Astrocyte (in vitro differentiated cells and primary cell): ENCODE measurements around the gene TOP3A.

ENCODE experiments used
- EZH2 ChIP-seq: IDR thresholded peaks from 2 replicates; pipeline ENCODE4 v1.6.1; 2012; ENCODE audit warnings: mild to moderate bottlenecking, low read length, inconsistent platforms; ENCODE audit not compliant: insufficient read depth
- TF ChIP-seq, protein P1 (sequence below): IDR thresholded peaks from 2 replicates; pipeline ENCODE4 v1.5.1; 2011; ENCODE audit warnings: low read depth, mild to moderate bottlenecking, inconsistent platforms, low read length, moderate library complexity; ENCODE audit not compliant: insufficient read depth

GRCh38 chr17:18228176-18228682 is 86.6 kb downstream of the TOP3A start:
- TF ChIP-seq, protein P1, sequence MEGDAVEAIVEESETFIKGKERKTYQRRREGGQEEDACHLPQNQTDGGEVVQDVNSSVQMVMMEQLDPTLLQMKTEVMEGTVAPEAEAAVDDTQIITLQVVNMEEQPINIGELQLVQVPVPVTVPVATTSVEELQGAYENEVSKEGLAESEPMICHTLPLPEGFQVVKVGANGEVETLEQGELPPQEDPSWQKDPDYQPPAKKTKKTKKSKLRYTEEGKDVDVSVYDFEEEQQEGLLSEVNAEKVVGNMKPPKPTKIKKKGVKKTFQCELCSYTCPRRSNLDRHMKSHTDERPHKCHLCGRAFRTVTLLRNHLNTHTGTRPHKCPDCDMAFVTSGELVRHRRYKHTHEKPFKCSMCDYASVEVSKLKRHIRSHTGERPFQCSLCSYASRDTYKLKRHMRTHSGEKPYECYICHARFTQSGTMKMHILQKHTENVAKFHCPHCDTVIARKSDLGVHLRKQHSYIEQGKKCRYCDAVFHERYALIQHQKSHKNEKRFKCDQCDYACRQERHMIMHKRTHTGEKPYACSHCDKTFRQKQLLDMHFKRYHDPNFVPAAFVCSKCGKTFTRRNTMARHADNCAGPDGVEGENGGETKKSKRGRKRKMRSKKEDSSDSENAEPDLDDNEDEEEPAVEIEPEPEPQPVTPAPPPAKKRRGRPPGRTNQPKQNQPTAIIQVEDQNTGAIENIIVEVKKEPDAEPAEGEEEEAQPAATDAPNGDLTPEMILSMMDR: no peak
- no peak for TF ChIP-seq EZH2
